ENCODE measurements around the gene SBF2. TPM values are rescaled to one million over a fixed set of nuclear protein-coding genes. Genes with fewer than 3 reads are reported as not detected.
A peak's percentile ranks its signal among the peaks of the same experiment; 100 is the strongest.

Gene SBF2
- total and polyA plus RNA-seq, 2 of the 13 experiments (the other 11 are each of a cell fraction or from before 2014, with no cell fraction given), result 24.0 to 45.8 TPM

- TF ChIP-seq ARID5B (CRISPR knock-in tag; IDR thresholded peaks at IDR 0.05), result peak; percentile 53
- TF ChIP-seq ZBTB33 (CRISPR knock-in tag; IDR thresholded peaks at IDR 0.05), result no peak
- TF ChIP-seq ZNF30 (CRISPR knock-in tag; IDR thresholded peaks at IDR 0.05), result no peak
- TF ChIP-seq TFAP4 (IDR thresholded peaks at IDR 0.05; ENCODE audit: borderline replicate concordance, low read depth), result peak; percentile 51; the same call in 1 of the 2 replicates
- no peak for TF ChIP-seq RFXAP (CRISPR knock-in tag; IDR thresholded peaks at IDR 0.05; ENCODE audit: borderline replicate concordance)
- no peak for TF ChIP-seq PRPF4 (IDR thresholded peaks at IDR 0.05; ENCODE audit: low read depth, low read length, poor library complexity, severe bottlenecking)
- TF ChIP-seq CBX1 (IDR thresholded peaks at IDR 0.05; ENCODE audit: low read depth), result no peak
- no peak for TF ChIP-seq ZNF891 (CRISPR knock-in tag; IDR thresholded peaks at IDR 0.05)
- peak; percentile 34; the same call in 1 of the 2 replicates for TF ChIP-seq ISL2 (CRISPR knock-in tag; IDR thresholded peaks at IDR 0.05)
- TF ChIP-seq ETS1 (CRISPR knock-in tag; IDR thresholded peaks at IDR 0.05), result no peak
- TF ChIP-seq ZNF18 (CRISPR knock-in tag; IDR thresholded peaks at IDR 0.05; ENCODE audit: insufficient replicate concordance), result no peak
- TF ChIP-seq FOXO1 (CRISPR knock-in tag; IDR thresholded peaks at IDR 0.05), result peak; percentile 11; the same call in 1 of the 2 replicates
- no peak for TF ChIP-seq MIER2 (CRISPR knock-in tag; IDR thresholded peaks at IDR 0.05)
- no peak for TF ChIP-seq ZNF768 (CRISPR knock-in tag; IDR thresholded peaks at IDR 0.05)
- TF ChIP-seq MTA3 (CRISPR knock-in tag; IDR thresholded peaks at IDR 0.05), result no peak
- TF ChIP-seq ZMYM2 (CRISPR knock-in tag; IDR thresholded peaks at IDR 0.05), result no peak
- no peak for TF ChIP-seq HDAC2 (CRISPR knock-in tag; IDR thresholded peaks at IDR 0.05)
- no peak for TF ChIP-seq ZNF713 (CRISPR knock-in tag; IDR thresholded peaks at IDR 0.05)
- TF ChIP-seq ZNF512B (CRISPR knock-in tag; IDR thresholded peaks at IDR 0.05; ENCODE audit: borderline replicate concordance), result no peak
Measured at GRCh38 chr11:9950462-9950861, 343.6 kb downstream of the SBF2 start (continued).
